DMS53 (cell line): ENCODE results near the gene TMEM176A.

Experiments used
- DNase-seq: peaks from one replicate; lab custom pipeline; 2025; lab: John Stamatoyannopoulos, UW

TMEM176A gene

DNA sequence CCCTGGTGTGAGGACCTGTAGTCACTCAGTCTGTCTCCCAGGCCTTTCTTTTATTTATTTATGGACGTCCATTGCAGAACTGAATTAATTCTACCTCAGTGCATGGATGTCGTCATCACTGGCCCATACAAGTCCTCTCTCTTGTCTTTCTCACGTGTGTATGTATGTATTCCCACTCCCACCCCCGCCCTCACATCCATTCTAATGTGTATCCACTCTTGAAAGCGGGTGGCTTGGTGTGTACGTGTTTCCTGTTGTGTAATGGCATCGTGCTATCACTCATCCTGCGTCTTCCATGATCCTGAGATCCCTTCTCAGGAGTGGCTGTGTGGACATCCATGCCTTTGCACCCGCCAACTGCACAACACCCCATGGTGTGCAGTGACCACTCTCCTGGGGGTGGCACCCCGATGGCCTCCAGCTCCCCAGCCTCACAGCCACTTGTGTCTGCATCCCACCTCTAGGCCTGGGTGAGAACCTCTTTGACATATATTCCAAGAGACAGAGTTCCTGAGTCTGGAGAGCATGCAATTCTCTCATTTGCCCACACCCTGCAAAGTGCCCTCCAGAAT, 48.7 kb downstream of the TMEM176A start:
- no peak for DNase-seq

DNA sequence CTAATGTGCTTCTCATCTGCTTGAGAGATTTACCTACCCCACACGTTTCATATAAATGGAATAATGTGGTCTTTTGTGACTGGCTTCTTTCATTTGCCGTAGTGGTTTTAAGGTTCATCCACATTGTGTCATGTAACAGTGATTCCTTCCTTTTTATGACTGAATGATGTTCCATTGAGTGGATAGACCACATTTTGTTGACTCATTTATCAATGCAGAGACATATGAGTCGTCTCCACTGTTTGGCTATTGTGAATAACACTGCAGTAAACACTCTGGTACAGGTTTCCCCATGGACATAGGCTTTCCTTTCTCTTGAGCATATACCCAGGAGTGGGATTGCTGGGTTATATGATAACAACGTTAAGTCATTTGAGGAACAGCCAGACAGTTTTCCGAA, 49.7 kb downstream of the TMEM176A start:
- peak; percentile 31 for DNase-seq

DNA sequence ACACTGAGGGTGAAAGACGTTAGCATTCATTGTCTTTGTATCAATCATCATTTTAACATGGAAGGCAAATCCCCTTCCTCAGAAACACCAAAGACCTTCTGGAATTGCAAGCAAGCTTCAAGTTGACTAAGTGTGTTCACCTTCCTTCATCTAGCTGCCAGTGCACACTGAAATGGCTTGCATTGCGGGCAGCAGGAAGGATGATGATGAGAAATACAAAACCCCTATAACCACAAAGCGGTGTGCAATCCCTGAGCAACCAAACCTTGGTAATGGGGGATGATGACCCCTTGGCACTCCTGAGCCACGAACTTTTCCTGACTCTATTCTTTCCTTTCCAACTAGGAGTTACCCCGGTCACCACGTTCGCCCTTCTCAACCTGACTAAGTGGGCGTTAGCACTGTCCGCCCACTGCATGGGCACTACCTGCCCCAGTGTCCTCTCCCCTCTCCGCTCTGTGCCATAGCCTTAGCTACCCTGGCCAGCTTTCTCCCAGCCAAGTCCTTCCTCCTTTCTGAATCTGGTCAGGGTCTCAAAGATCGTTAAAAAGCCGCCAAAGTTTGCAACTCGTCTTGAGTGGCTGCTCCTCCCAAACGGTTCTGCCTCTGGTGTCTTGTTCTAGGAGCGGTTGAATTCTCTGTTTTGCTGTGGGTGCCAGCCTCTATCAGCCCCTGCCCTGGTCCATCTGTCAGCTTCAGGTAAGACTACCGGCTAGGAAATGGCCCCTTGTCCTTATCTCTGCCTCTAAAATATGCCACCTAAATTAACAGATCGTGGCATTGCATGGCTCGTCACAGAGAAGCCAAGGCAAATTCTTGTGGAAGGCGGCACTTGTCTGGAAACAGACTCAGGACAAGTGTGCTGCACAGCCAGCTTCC, 51.2 kb downstream of the TMEM176A start:
- no peak for DNase-seq

DNA sequence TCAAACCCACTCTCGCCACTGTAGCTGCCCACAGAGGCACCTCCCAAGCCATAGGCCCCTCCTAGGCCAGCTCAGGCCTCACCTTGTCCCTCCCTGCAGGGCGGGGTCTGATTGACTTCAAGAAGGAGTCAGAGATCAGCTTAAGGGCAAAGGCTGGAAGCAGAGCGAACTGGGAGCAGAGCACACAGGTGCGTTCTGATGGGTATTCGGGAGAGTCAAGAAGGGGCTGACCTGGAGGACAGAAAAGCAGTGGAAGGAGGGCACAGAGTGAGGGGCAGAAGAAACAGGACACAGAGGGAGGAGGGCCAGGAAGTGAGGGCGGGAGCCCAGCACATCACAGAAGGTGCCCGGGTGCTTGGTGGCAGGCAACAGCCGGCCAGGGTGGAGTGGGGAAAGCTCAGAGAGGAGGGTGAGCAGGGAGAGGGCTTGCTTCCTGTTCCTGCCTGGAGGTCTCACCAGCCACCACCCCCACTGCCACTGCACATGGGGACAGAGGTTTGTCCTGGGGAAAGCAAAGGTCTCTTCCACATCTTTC, 51.9 kb downstream of the TMEM176A start, which contains the start of gene AOC1:
AOC1 (plus strand) TSS at position 147 of the 535 bp plus-strand sequence. CDS start 3,954 bp downstream, outside the sequence.
- DNase-seq: no peak

DNA sequence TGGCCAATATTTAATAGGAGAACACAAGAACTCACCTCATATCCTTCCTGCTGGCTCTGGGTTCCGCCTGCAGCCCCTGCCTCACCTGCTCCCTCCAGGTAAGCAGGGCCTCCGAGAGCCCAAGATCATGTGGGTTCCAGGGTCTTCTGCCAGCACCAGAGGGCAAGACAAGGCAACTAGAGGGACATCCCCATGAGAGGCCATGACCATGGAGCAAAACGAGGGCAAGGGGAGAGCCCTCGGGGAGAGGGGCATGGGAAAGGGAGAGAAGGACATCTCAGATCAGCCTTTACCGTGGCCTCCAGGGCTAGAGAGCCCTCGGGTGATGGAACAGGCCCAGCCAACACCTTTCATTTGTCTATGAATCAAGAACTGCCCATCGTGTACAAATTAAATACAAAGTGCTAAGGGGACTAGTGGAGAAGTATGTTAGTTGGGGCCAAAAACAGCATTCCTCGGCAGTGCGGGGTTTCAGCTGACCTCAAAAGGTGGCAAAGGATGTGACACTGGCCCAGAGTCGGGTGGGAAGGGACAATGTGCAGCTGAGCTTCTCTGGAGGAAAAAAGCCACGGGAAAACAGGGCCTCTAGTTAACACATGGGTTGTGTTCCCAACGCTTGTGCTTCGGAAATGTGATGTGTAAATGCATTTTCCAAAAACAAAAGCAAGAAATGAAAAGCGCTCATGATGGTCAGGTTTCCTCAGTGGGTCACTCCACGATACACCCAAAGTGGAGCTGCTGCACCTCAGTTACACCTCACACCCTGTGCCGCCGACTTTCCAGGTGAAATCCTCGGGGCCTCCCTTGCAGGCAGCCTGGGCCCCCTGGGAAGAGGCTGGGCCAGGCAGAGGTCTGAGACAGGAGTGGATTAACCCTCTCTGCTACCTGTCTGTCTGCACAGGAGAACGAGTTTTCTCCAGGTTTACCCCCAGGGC, 53.8 kb downstream of the TMEM176A start:
- no peak for DNase-seq
